GM19463 (cell line): Measurements from ENCODE around the gene ZNF692.
A peak's percentile ranks its signal among the peaks of the same experiment; 100 is the strongest.

Experiments
- ATAC-seq: cut with Tn5 transposase; IDR thresholded peaks from one replicate; pipeline ENCODE4 v1.9.1; 2021; ENCODE audit warnings: mild to moderate bottlenecking, moderate library complexity; ENCODE audit not compliant: unreplicated experiment

Gene ZNF692

DNA sequence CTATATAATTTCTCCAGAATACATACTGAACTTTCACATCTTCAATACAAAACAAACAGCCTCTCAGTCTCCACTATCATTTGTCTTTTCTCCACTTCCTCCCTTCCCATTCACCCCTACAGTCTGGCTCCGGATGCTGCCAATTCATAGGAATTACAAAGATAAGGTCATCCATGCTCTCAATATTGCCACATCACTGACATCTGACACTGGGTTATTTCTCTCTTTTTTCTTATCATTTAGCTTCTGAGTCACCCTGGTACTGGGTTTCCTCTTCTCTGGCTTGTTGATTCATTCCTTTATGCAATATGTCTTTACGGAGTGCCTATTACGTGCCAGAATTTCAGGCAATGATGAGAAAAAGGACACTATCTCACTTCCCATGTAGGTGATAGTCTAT is 30.0 kb downstream of the ZNF692 start:
- ATAC-seq: no peak

DNA sequence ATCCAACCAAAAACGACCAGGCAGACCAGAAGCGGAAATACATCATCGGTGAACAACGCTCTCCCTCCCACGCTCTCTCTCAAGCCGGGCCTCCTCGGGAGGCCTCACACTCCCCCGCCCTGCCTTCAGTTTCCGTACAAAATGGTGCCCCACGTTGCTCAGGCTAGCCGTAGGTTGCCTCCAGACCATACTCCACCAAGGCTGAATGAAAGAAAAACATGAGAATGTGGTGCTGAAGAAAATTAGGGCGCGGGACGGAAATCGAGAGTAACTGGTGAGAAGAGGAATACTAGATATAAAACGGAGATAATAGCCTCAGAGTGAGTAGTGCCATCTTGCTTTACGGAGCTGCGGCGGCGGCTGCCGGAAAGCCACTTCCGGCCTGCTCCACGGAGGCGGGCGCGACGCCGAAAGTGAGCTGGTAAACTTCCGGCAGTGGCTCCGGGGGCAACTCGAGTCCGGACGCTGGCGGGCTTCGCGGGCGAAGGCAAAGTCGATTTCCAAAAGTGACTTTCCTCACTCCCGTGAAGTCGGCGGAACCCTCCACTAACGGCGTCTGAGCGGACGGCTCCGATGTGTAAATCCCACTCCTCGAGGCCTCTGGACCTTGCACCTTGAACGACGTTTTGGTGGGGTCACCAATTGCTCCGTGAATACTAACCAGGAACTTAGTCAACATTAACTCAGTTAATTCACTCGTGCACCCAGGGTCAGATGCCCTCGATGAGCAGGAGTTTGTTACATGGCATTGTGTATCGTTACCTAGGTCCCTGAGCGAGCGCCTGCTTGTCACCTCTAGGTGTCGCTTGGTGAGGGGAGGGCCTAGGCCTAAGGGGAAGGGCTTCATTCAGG is 32.8 kb downstream of the ZNF692 start, which contains the start of gene SH3BP5L:
Gene SH3BP5L (minus strand): TSS at position 7 of the 852 bp plus-strand sequence. CDS start 980 bp downstream, outside the sequence.
- peak; percentile 92 for ATAC-seq

DNA sequence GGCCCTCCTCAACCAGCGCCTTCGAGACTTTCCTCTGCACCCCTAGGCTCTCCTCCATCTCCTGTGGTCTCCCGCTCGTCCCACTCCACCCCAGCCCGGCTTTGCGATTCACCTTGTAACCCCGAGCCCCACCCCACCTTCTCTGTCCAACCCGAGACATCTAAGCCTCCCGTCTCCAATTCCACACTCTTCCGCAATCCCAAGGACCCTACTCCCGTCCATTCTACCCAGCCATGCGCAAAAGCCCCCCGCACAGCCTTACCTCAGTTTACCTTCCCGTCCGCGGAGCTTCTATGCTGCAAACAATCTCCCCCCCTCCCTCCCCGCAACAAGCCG is 33.3 kb downstream of the ZNF692 start:
- peak; percentile 2 for ATAC-seq

DNA sequence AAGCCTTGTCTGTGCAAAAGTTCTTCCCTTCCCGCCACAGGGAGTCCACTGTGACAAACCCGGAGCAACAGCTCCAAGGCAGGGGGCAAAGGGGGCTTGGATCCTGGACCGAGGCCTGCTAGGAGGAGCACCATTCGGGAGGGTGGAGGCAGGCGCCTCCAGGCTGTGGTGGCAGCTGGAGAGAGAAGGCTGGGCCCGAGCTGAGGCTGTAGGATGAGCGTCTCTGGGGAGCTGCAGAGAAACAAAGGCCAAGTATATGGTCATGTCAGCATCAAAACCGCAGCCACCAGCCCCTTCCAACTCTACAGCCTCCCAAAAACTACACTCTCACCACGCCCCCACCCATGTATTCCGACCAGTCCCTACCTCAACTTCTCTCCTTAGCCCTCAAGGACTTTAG is 33.7 kb downstream of the ZNF692 start:
- no peak for ATAC-seq

DNA sequence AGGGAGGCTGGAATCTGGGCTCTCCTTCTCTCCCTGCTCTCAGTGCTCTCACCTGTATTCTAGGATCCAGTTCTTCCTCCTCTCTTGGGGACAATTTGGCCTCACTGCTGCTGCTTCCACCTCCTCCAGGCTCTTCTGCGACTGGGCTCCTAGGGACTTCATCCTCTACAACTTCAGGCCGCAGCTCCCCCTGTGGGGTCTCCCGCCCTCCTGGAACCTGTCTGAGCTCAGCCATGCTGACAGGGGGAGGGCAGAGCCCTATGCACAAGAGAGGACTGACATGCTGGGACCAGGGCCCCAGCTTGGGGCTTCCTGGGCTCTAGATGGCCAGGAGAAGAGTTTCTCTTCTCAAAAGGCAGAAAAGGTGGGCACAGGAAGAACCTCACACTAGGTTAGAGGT is 34.2 kb downstream of the ZNF692 start:
- no peak for ATAC-seq

DNA sequence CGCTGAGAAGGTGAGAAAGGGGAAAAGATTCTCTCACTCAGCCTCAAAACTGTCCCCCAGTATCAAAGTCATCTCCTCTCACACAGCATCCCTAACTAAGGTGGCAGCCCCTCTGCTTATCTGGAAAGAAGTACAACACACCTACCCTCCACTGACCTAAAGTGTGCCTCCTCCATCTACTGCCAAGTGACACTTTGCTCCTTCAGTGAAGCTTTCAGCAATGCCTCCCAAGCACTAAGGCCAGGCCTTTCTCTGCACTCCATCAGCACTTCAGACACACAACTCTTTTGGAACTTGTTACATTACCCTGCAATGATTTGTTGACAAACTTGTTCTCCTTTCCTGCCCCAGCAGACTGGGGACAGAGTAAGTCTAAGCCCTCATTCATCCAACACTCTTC is 34.6 kb downstream of the ZNF692 start:
- ATAC-seq: no peak

DNA sequence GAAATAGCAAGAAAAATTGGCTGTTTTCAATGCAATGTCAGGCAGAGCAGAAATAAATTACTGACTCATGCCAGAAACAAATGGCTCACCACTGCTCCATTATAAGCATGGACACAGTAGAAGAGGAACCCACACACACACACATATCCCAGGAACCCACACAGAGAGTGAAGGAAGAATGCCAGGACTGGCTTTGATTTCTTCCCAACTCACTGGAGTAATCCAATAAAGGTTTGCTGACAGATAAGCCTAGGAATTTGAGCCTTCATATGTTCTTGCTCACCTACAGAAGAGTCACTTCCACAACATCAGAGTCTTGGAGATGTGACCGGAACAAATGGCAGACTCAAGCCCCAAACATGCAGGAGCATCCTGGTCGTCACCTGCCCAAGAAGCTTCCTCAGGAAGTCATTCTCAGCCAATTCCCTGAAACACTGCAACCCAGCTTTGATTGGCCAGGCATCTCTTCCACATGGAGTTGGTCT is 35.3 kb downstream of the ZNF692 start:
- no peak for ATAC-seq

DNA sequence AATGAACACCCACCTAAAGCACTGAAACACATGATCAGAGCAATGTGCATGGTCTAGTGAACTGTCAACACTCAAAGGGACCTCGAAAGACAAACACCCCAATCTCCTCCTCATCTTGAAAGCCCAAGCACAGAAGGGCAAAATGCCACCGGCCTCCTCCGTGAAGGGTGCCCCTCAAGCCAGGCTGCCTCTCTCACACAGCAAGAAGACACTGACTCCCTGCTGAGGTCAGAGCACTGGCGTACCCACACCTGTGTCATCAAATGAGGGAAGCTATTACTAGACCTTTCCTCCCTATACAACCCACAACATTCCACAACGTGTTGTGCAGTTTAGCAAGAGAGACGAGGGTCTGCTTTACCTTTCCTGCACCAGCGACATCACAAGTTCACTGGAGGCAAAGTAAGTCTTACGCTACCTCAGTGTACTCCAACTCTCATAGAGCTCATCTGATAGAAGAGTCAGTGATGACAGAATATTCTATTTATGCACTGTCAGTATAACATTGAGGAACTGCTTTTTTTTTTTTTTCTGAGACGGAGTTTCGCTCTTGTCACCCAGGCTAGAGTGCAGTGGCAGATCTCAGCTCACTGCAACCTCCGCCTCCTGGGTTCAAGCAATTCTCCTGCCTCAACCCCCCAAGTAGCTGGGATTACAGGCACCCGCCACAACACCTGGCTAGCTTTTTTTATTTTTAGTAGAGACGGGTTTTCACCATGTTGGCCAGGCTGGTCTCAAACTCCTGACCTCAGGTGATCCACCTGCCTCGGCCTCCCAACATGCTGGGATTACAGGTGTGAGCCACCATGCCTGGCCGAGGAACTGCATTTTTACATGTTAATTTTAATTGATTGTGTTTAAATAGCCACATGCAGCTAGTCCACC is 36.5 kb downstream of the ZNF692 start:
- ATAC-seq: no peak

DNA sequence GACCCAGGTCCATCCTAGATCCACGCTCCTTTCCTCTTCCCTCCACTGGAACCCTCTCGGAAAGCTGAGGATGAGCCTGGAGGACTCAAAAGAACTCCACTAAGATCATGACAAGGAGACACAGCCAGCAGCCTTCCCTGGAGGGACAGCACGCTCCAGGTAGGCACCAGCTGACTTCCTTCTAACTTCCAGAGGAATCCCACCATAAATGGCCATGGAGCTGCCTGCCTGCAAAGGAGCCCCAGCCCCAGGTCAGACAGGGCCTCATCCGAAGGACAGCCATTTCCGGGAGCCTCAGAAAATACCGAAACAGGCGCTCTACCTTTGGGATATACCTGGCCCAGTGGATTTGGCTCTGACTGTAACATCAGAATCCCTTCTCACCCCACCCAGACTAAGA is 37.2 kb downstream of the ZNF692 start:
- ATAC-seq: no peak

DNA sequence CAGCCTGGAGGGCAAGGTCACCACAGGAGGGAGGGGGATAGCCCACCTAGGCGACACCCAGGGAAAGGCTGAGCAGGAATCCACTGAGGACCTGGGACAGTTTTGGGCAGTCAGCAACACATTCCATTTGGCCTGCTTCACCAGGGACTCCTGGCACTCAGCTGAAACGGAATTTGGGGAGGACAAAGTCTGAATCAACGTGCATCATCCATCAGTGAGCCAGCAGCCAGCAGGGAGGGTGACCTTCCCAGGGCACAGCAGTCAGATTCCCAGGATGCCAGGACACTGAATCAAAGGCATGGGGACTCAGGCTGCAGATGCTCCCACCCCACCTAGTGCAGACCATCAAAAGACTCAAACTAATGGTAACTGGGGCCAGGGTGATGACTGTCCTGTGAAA is 37.8 kb downstream of the ZNF692 start:
- no peak for ATAC-seq

DNA sequence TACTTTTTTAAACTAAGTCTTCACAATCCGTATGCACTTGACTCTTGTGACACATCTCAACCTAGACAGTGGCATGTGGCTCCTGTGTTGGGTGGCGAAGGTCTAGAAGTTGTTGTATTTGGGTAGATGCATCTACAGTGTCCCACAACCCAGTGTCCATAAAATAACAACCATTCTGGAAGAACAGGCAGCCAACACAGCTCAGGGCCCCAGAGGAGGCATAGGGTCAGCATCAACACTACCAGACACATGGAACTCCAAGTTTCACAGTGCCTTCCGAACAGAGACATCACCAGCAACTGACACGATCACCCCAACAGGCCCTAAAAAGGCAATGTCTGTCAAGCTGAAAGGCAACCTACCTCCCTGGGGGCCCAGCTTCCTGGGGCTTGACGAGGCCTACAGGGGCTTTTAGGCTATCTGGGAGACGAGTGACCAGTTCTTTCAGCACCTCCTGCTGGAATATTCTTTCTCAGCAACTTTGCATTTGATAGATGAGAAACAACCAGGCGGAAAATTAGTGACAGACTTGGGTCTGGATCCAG is 38.8 kb downstream of the ZNF692 start:
- no peak for ATAC-seq

DNA sequence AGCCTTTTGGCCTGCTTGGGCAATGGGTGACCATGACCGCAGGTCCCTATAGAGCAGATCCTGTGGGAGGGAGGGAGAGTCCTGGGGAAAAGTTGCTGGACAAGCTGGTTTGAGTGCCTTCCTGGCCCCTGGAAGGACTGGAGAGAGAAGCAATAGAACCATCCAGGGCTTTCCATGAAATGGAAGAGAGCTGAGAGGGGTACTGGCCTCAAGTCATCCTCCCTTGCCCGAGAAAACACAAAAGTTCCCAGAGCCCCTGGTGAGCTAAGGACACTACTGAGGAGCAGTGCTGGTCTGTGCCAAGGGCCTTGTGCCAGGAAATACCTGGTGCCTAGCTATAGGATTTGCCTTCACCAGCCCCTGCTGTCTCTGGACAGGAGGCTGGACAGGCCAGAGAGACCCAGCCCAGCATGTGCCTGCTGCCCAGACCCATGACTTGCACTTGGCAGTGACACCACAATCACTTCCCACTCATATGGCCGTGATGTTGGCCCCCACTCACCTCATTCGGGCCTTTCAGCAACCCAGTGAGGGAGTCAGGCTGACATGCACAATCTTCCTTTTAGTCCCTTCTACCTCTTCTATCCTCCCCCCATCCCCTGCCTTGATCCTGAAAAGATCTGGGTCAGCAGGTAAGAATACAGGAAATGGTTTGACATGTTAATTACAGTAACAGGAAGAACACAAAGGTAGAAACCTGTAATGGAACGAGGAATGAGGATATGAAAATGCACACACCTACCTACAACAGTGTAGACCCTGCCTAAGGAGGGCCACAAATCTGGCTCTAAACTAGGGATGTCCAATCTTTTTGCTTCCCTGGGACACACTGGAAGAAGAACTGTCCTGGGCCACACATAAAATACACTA is 40.1 kb downstream of the ZNF692 start:
- ATAC-seq: no peak

DNA sequence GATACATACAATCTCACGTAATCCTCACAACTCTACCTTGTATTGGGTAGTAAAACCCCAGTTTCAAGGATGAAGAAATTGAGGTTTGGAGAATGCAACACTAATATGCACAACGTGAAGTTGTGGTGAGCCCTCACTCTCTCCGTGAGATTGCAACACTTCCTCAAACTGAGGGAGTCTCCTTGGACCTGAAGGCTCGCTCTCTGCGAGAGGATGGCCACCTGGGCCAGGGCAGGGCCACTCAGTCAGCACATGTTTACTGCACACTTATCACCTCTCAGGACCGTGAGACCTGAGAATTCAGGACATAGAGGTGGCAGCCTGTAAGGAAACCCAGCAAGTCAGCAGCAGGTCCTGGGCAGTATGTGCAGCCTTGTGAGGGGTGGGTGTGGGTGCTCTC is 41.8 kb downstream of the ZNF692 start:
- ATAC-seq: no peak

DNA sequence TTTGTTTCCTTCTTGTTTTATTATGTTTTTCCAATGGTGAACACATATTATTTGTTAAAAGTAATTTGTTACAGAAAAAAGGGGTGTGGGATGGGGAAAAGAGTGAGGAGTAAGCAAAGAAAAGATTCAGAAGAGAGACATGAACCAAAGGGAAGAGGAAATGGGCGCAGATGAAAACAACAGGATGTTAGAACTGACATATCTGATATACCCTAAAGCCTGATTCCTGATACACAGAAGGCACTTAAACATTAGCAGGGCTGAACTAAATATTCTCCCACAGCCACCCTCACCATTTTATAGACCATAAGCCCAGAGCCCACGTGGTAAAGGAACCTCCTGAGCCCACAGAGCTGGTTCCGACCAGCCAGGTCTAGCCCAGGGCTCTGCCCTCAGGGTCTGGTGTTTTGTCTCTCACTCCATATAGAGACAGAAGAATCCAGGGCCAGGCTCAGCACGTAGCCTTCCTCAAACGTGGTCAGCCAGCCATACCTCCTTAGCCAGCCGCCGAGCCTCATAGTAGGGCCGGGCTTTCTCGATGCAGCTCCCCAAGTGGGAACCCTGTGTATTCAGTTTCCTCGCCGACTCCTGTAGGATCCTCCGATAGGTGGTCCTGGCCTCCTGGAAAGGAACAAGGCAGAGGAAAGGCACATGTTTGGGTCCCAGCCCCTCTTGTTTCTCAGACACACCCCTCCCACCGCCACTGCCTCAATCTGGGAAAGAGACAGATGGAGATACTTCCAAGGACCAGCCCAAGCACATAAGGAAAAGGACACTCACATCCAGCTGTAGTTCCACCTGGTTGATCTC is 42.6 kb downstream of the ZNF692 start:
- no peak for ATAC-seq

DNA sequence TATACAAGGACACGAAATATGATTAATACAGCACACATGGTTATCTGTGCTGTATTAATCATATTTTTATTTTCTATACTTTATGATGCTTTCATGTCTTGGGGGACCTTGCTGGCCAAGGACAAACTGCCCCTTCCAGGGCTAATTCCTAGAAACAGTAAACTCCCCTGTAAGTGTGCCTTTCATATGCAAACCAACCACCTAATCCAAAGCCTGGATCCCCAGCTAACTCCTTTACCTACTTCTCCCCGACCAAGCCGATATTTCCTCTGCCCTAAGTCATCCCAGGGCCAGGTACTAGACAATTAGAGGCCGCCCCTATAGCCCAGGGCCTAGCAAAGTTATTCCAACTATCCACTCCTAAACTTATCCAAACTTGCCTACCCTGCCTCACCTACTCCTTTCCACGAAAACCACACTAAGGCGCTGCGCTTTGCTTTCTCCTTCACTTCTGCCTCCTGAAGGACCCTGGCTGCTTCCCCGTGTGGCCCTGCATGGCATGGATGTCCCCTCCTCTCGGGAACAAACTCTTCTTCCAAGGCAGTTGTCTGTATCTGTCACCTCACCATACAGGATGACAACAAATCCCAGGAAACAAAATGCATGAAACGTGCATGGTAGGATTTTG is 43.4 kb downstream of the ZNF692 start:
- no peak for ATAC-seq

DNA sequence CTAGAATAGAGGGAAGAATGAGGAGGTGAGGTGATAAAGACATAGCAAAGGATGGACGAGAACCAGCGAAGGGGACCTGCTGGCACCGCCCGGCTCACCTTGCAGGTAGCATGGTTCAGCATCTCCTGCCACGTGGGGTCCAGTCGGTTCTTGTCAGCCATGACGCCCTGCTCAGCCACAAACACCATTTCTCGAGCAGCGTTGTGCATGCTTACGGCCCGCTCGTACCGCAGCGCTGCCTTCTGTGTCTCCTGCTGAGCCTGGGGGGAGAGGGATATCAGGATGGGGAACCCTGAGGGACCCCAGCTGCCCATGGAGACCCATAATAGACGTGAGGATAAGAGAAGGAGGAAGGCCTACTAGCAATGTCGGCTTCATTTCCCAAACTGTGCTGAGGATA is 44.5 kb downstream of the ZNF692 start:
- ATAC-seq: no peak

DNA sequence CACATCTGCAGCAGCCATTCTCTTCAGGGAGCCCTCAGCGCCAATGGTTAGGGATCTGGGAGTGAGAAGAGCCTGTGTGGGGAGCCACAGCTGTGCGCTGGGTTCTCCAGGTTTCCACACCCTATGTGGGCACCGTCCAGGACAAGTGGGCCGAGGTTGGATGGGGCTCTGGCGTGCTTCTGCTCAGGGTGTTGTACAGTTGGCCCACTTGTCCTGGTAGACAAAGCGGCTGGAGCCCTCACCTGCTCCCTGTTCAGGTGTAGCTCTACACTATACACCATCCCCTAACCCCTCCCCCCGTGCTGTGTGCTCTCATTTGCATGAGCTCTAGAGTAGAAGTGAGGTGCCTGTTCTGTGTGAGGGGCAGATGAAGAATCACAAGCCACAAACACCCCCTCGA is 45.3 kb downstream of the ZNF692 start:
- ATAC-seq: no peak

DNA sequence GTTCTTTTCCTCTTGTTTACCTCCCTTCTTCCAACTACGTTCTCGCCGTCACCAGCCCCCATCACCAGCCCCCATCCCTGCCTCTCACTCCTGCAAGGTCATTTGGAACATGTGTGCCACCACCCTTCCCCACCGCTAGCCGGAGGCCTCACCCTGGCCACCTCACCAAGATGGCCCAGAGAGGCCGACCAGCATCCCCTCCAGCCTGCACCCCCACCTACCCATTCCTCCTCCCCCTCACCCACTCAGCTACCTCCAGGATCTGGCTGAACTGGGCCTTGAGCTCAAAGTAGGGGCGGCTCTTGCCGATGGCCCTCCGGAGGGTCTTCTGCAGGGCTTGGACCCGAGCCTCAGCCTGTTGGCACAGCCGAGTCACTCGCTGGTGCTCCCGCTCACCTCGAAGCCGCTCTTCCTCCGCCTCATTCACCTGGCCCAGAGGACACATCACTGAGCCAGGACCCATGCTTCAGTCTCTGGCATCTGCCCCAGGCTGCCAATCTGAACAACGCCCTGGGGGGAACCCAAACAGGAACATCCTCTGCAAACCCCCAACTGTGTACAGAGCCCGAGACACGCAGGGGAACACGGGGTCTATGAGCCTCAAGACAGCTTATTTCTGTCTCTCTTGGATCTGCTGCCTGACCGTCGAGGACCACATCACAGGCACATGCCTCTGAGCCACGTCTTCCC is 46.0 kb downstream of the ZNF692 start:
- no peak for ATAC-seq
